Colonic mucosa (tissue), 4 donors: Measurements from ENCODE around the gene CSF1R. TPM values are rescaled to one million over a fixed set of nuclear protein-coding genes. Genes with fewer than 3 reads are reported as not detected.

Source experiments
- DNase-seq: peaks from one replicate; pipeline ENCODE4 v3.0.0-alpha.2; 2020
- H3K27ac ChIP-seq: fragments of 200-600 bp; one replicate; pipeline ENCODE4 v1.8.0; 2021
- H3K27me3 ChIP-seq: fragments of 200-600 bp; one replicate; pipeline ENCODE4 v1.8.0; 2021
- H3K36me3 ChIP-seq: fragments of 200-600 bp; one replicate; pipeline ENCODE4 v1.8.0; 2021
- H3K4me1 ChIP-seq: fragments of 200-600 bp; one replicate; pipeline ENCODE4 v1.8.0; 2021; ENCODE audit warnings: mild to moderate bottlenecking
- H3K4me3 ChIP-seq: fragments of 200-600 bp; one replicate; pipeline ENCODE4 v1.8.0; 2021
- H3K9ac ChIP-seq, 2 donors: one replicate each; pipeline ENCODE4 v1.7.0; 2013; ENCODE audit warnings: control low read depth in 2 of 2, low read depth in 2 of 2, low read length in 2 of 2
- H3K9me3 ChIP-seq: fragments of 200-600 bp; one replicate; pipeline ENCODE4 v1.8.0; 2021
- CTCF ChIP-seq: fragments of 200-600 bp; IDR thresholded peaks from one replicate; pipeline ENCODE4 v1.8.0; 2022; ENCODE audit warnings: antibody characterized with exemption, mild to moderate bottlenecking
- intact Hi-C: fragments of 100-400 bp; cut with DNase I; formaldehyde crosslinking; loops from one replicate; pipeline ENCODE4 v1.14.1; 2022
- total RNA-seq, 2 donors: library from RNA; stranded (reverse); fragmentation: NEBNext Ultra II Directional in 1 of 2; extraction: Animal tissue kit (Norgen Biotek cat#: 25700) in 1 of 2; gene quantifications; one replicate each; pipeline ENCODE4 v1.2.1, GENCODE V29; 2021
- donor health status: healthy.
- donor health status: DM: no; HTN: no; CAD: no.
- donor health status: DM: no; HTN: no; CAD: no.

The CSF1R gene
- total RNA-seq, 2 donors from 2014 or later: 7.2 to 26.1 TPM

- H3K9ac ChIP-seq: no peak overlapping the region
- intact Hi-C loops: no loop called here
- no peak for DNase-seq
- TF ChIP-seq CTCF: no peak
- H3K27me3 ChIP-seq: no peaks in the 10 kb centered on the region
- no peak overlapping the region for H3K27ac ChIP-seq
- peaks cover 5% of the 10 kb centered on the region for H3K4me1 ChIP-seq
- H3K36me3 ChIP-seq: no peaks in the 10 kb centered on the region
- H3K4me3 ChIP-seq: no peak overlapping the region
- no peaks in the 10 kb centered on the region for H3K9me3 ChIP-seq
Observed at GRCh38 chr5:150104550-150104870, 18.2 kb upstream of the CSF1R start.

GRCh38 chr5:150103678-150104549 lies 17.6 kb upstream of the CSF1R start:
- Histone ChIP-seq H3K9ac (no peak overlapping the region), H3K36me3 (no peaks in the 10 kb centered on the region), H3K9me3 (no peaks in the 10 kb centered on the region), H3K4me3 (no peak overlapping the region), H3K27ac (no peak overlapping the region), H3K4me1 (peaks cover 5% of the 10 kb centered on the region), H3K27me3 (no peaks in the 10 kb centered on the region)
- DNase-seq: no peak
- no peak for TF ChIP-seq CTCF
- intact Hi-C loops: no loop called here

- intact Hi-C loops: no loop called here
- no peak overlapping the region for H3K9ac ChIP-seq
- no peak for DNase-seq
- no peak overlapping the region for H3K27ac ChIP-seq
- no peaks in the 10 kb centered on the region for H3K36me3 ChIP-seq
- TF ChIP-seq CTCF: no peak
- H3K9me3 ChIP-seq: no peaks in the 10 kb centered on the region
- peaks cover under 1% of the 10 kb centered on the region for H3K4me1 ChIP-seq
- H3K4me3 ChIP-seq: no peak overlapping the region
- no peaks in the 10 kb centered on the region for H3K27me3 ChIP-seq
Observed at GRCh38 chr5:150101023-150101422, 14.7 kb upstream of the CSF1R start.

DNA sequence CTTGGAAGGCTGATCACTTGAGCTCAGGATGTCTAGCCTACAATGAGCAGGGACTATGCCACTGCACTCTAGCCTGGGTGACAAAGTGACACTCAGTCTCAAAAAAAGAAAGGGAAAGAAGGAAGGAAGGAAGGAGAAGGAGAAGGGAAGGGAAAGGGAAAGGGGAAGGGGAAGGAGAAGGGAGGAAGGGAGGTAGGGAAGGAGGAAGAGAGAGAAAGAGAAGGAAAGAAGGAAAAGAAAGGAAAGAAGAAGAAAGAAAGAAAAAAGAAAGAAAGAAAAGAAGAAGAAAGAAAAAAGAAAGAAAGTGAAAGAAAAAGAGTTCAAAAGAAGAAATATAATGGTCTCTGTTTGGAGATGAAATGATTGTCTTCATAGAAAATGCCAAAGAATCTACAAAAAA lies 10.8 kb upstream of the CSF1R start:
- no peaks in the 10 kb centered on the region for H3K27me3 ChIP-seq
- no peak for DNase-seq
- no peak overlapping the region for H3K9ac ChIP-seq
- H3K4me3 ChIP-seq: no peak overlapping the region
- no peak overlapping the region for H3K27ac ChIP-seq
- intact Hi-C loops: no loop called here
- no peaks in the 10 kb centered on the region for H3K9me3 ChIP-seq
- TF ChIP-seq CTCF: no peak
- no peaks in the 10 kb centered on the region for H3K4me1 ChIP-seq
- H3K36me3 ChIP-seq: no peaks in the 10 kb centered on the region

- no peak for TF ChIP-seq CTCF
- DNase-seq: no peak
- Histone ChIP-seq H3K27ac (no peak overlapping the region), H3K27me3 (no peaks in the 10 kb centered on the region), H3K9me3 (no peaks in the 10 kb centered on the region), H3K36me3 (no peaks in the 10 kb centered on the region), H3K4me1 (no peaks in the 10 kb centered on the region), H3K4me3 (no peak overlapping the region), H3K9ac (no peak overlapping the region)
- intact Hi-C loops: no loop called here
Observed at GRCh38 chr5:150092159-150092787, 5.9 kb upstream of the CSF1R start.
